ENCODE data around the gene TOM1.

DNA sequence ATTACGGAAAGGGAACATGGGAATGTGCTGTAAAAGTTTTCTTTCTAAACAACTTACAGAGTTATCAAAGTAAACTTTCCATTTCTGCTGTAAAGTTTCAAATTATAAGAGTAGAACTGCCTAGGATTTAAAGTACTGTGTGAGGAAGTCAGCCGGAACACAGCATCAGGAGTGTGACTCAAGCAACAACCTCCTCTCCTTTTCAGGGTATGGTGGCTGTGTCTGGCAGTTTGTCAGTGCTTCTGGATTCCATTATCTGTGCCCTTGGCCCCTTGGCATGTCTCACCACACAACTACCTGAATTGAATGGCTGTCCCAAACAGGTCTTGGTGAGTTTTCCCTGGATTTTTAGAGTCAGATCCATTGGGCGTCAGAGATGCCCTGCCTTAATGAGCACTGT lies 6.9 kb upstream of the TOM1 start:
- TF ChIP-seq POLR2A (IDR thresholded peaks at IDR 0.05) = no peak
- TF ChIP-seq, protein P1, sequence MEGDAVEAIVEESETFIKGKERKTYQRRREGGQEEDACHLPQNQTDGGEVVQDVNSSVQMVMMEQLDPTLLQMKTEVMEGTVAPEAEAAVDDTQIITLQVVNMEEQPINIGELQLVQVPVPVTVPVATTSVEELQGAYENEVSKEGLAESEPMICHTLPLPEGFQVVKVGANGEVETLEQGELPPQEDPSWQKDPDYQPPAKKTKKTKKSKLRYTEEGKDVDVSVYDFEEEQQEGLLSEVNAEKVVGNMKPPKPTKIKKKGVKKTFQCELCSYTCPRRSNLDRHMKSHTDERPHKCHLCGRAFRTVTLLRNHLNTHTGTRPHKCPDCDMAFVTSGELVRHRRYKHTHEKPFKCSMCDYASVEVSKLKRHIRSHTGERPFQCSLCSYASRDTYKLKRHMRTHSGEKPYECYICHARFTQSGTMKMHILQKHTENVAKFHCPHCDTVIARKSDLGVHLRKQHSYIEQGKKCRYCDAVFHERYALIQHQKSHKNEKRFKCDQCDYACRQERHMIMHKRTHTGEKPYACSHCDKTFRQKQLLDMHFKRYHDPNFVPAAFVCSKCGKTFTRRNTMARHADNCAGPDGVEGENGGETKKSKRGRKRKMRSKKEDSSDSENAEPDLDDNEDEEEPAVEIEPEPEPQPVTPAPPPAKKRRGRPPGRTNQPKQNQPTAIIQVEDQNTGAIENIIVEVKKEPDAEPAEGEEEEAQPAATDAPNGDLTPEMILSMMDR (IDR thresholded peaks at IDR 0.05 in 8 of 11, conservative IDR thresholded peaks at IDR 0.05 in 3 of 11) = no peak
- TF ChIP-seq POLR2AphosphoS5 (IDR thresholded peaks at IDR 0.05) = no peak
